ENCODE results near the gene SPSB1. TPM values are rescaled to one million over a fixed set of nuclear protein-coding genes. Genes with fewer than 3 reads are reported as not detected.

The SPSB1 gene
- total and polyA plus RNA-seq, 10 of the 15 experiments (the other 5 are each of a cell fraction or from before 2014, with no cell fraction given), result 0.02 to 2.0 (median 0.90) TPM; not detected in 1

- ATAC-seq (no peak), FAIRE-seq (peak; percentile 68), DNase-seq (ENCODE audit: low read depth, low spot score) (no peak)
- Histone ChIP-seq H4K20me1 (ENCODE audit: control insufficient read depth, insufficient read depth) (no peaks in the 10 kb centered on the region; the same call in 1 of the 2 replicates), H3K36me3 (ENCODE audit: control insufficient read depth in 2 of 2, insufficient read depth in 2 of 2, low read length in 1 of 2) (no peaks in the 10 kb centered on the region), H3K9me3 (replicated peaks; ENCODE audit: control insufficient read depth, insufficient read depth, low read length) (no peaks in the 10 kb centered on the region), H3K79me2 (ENCODE audit: control insufficient read depth, insufficient read depth, low read length) (no peaks in the 10 kb centered on the region), H3K4me1 (ENCODE audit: control insufficient read depth, insufficient read depth, low read length) (no peaks in the 10 kb centered on the region), H3K4me2 (ENCODE audit: control insufficient read depth, insufficient read depth) (no peak overlapping the region), H3K27ac (ENCODE audit: control insufficient read depth, insufficient read depth) (no peak overlapping the region), H3K4me3 (no peak overlapping the region), H3K27me3 (replicated peaks in 1 of 2; ENCODE audit: control insufficient read depth in 2 of 2, insufficient read depth in 2 of 2, low read length in 1 of 2) (no peaks in the 10 kb centered on the region), H2AFZ (ENCODE audit: control insufficient read depth, low read depth, low read length) (no peak overlapping the region), H3K9ac (ENCODE audit: control insufficient read depth, insufficient read depth, low read length) (no peak overlapping the region)
- in situ Hi-C loops (cut with MboI), result no loop called here
- WGBS (ENCODE audit: insufficient coverage, insufficient replicate concordance, low lambda C conversion rate, missing lambda C conversion rate), result 66% methylated on average over 7 of the region's 7 CpGs
- no TSS peak for BruUV-seq (replicated peaks)
- ChIA-PET CTCF (interaction anchor here (0.9 to 4.2 kb wide), 10 partner anchors 15 to 320 kb away, joined by 3 to 52 read pairs (median 4); partner anchors contain the start of gene TMEM201), SMC1A (ENCODE audit: uncharacterized antibody, unreplicated experiment) (interaction anchor here (0.9 to 2.9 kb wide), 6 partner anchors 21 to 223 kb away, joined by 3 to 14 read pairs (median 8); no protein-coding TSS in a partner anchor), POLR2A (no interaction called here), RAD21 (ENCODE audit: unreplicated experiment) (interaction anchor here (1.1 to 4.4 kb wide), 5 partner anchors 21 to 224 kb away, joined by 4 to 44 read pairs (median 7); no protein-coding TSS in a partner anchor)
- intact Hi-C loops (cut with micrococcal nuclease; ENCODE audit: unreplicated experiment), result loop anchor here (1.0 kb wide), 1 partner anchor 223 kb away; no protein-coding TSS in a partner anchor
- TF ChIP-seq, protein P1, sequence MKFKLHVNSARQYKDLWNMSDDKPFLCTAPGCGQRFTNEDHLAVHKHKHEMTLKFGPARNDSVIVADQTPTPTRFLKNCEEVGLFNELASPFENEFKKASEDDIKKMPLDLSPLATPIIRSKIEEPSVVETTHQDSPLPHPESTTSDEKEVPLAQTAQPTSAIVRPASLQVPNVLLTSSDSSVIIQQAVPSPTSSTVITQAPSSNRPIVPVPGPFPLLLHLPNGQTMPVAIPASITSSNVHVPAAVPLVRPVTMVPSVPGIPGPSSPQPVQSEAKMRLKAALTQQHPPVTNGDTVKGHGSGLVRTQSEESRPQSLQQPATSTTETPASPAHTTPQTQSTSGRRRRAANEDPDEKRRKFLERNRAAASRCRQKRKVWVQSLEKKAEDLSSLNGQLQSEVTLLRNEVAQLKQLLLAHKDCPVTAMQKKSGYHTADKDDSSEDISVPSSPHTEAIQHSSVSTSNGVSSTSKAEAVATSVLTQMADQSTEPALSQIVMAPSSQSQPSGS (IDR thresholded peaks at IDR 0.05; ENCODE audit: low read length), result no peak
- no peak for TF ChIP-seq EED (IDR thresholded peaks at IDR 0.05; ENCODE audit: low read depth)
- TF ChIP-seq ASH2L (IDR thresholded peaks at IDR 0.05; ENCODE audit: borderline replicate concordance, low read depth), result no peak
- TF ChIP-seq NR2F1 (conservative IDR thresholded peaks at IDR 0.05), result no peak
- TF ChIP-seq ZBTB11 (CRISPR knock-in tag; IDR thresholded peaks at IDR 0.05), result no peak
- no peak for TF ChIP-seq SPI1 (IDR thresholded peaks at IDR 0.05; ENCODE audit: borderline replicate concordance, insufficient read depth, low read depth, low read length)
- TF ChIP-seq EGR1 (IDR thresholded peaks at IDR 0.05; ENCODE audit: borderline replicate concordance in 1 of 2, low read depth in 2 of 2, low read length in 2 of 2), result no peak
- TF ChIP-seq POU2F2 (IDR thresholded peaks at IDR 0.05; ENCODE audit: borderline replicate concordance, low read depth, low read length), result no peak
- no peak for TF ChIP-seq STAT1 (conservative IDR thresholded peaks at IDR 0.05)
- no peak for TF ChIP-seq MEF2B (IDR thresholded peaks at IDR 0.05; ENCODE audit: partially characterized antibody, poor library complexity, severe bottlenecking)
- no peak for TF ChIP-seq NR2C1 (IDR thresholded peaks at IDR 0.05)
- no peak for TF ChIP-seq TARDBP (IDR thresholded peaks at IDR 0.05; ENCODE audit: borderline replicate concordance)
These were observed 24.7 kb upstream of the SPSB1 start for GRCh38 chr1:9267827-9268581.

Data from GM12878 (cell line).